Measurements from ENCODE around the gene NAA15. TPM values are rescaled to one million over a fixed set of nuclear protein-coding genes. Genes with fewer than 3 reads are reported as not detected.

The NAA15 gene
- total and polyA plus RNA-seq, 2 donors (not counting 3 experiments of a cell fraction or from before 2014, with no cell fraction given): 4.5 to 67.9 TPM

GRCh38 chr4:139460565-139460964 lies 159.3 kb downstream of the NAA15 start:
- no peaks in the 10 kb centered on the region for H3K36me3 ChIP-seq (ENCODE audit: control insufficient read depth in 2 of 2, extremely low read depth in 1 of 2, insufficient read depth in 2 of 2, low read length in 2 of 2)
- no peak overlapping the region for H3K9ac ChIP-seq (replicated peaks; ENCODE audit: extremely low read depth, insufficient read depth, low read length)
- TF ChIP-seq MYC (IDR thresholded peaks at IDR 0.05; ENCODE audit: low read depth, low read length): no peak
- TF ChIP-seq, protein P1, sequence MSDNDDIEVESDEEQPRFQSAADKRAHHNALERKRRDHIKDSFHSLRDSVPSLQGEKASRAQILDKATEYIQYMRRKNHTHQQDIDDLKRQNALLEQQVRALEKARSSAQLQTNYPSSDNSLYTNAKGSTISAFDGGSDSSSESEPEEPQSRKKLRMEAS (IDR thresholded peaks at IDR 0.05; ENCODE audit: insufficient read depth, insufficient read length): no peak
- no peak for TF ChIP-seq EZH2 (IDR thresholded peaks at IDR 0.05; ENCODE audit: borderline replicate concordance, low read depth, low read length, severe bottlenecking)
- TF ChIP-seq POLR2AphosphoS5 (IDR thresholded peaks at IDR 0.05; ENCODE audit: insufficient read depth, low read depth, low read length): no peak
- no peak for TF ChIP-seq JUN (IDR thresholded peaks at IDR 0.05; ENCODE audit: borderline replicate concordance, insufficient read depth, insufficient read length, low read depth)
- TF ChIP-seq GATA2 (IDR thresholded peaks at IDR 0.05; ENCODE audit: insufficient read depth, insufficient read length, low read depth, low read length): no peak
- TF ChIP-seq FOS (IDR thresholded peaks at IDR 0.05; ENCODE audit: borderline replicate concordance, insufficient read depth, low read length): no peak
- no peak for TF ChIP-seq CTCF (IDR thresholded peaks at IDR 0.05; ENCODE audit: extremely low read depth in 1 of 2, insufficient read depth in 1 of 2, low read depth in 1 of 2, low read length in 2 of 2)
- no peak for TF ChIP-seq POLR2A (IDR thresholded peaks at IDR 0.05; ENCODE audit: low read depth, low read length)
- H3K4me3 ChIP-seq (replicated peaks in 1 of 3; ENCODE audit: insufficient read depth in 1 of 3, low read depth in 1 of 3, low read length in 3 of 3): no peak overlapping the region
- no peaks in the 10 kb centered on the region for H3K9me3 ChIP-seq (replicated peaks; ENCODE audit: control insufficient read depth, insufficient read depth, low read length)
- peaks cover 31% of the 10 kb centered on the region for H3K4me1 ChIP-seq (ENCODE audit: control insufficient read depth, extremely low read depth, insufficient read depth, low read length)
- POLR2A ChIA-PET: no interaction called here
- no peaks in the 10 kb centered on the region for H3K9me1 ChIP-seq (replicated peaks; ENCODE audit: control insufficient read depth, extremely low read depth, insufficient read depth, low read length)
- DNase-seq (ENCODE audit: low read depth, low spot score) (no peak), FAIRE-seq (no peak)
- peaks cover 3% of the 10 kb centered on the region for H4K20me1 ChIP-seq (replicated peaks; ENCODE audit: control insufficient read depth, extremely low read depth, insufficient read depth, low read length)
- no peak overlapping the region for H2AFZ ChIP-seq (ENCODE audit: low read depth, low read length)
- no peaks in the 10 kb centered on the region for H3K27me3 ChIP-seq (ENCODE audit: control insufficient read depth in 2 of 2, insufficient read depth in 2 of 2, low read length in 2 of 2)
- no peak overlapping the region for H3K4me2 ChIP-seq (ENCODE audit: insufficient read depth, low read length)
- peaks cover 73% of the 10 kb centered on the region for H3K79me2 ChIP-seq (ENCODE audit: control insufficient read depth, insufficient read depth, low read length)
- dilution Hi-C loops (cut with MboI; ENCODE audit: extremely low pct_ligation_motif_present, low sequenced_read_pairs) (no loop called here), intact Hi-C loops (cut with micrococcal nuclease) (no loop called here)
- CTCF ChIA-PET: interaction anchor here (1.1 to 2.3 kb wide), 2 partner anchors 37 to 44 kb away, joined by 3 to 5 read pairs; no protein-coding TSS in a partner anchor
- H3K27ac ChIP-seq (ENCODE audit: insufficient read depth, low read depth, low read length): no peak overlapping the region
- no TSS peak for BruUV-seq (replicated peaks)

All from endothelial cell of umbilical vein (primary cell).